ENCODE data around the gene ITGA7. TPM values are rescaled to one million over a fixed set of nuclear protein-coding genes. Genes with fewer than 3 reads are reported as not detected.

Gene ITGA7
- total and polyA plus RNA-seq, 2 of the 8 experiments (the other 6 are each of a cell fraction or from before 2014, with no cell fraction given): 57.6 to 86.1 TPM

DNA sequence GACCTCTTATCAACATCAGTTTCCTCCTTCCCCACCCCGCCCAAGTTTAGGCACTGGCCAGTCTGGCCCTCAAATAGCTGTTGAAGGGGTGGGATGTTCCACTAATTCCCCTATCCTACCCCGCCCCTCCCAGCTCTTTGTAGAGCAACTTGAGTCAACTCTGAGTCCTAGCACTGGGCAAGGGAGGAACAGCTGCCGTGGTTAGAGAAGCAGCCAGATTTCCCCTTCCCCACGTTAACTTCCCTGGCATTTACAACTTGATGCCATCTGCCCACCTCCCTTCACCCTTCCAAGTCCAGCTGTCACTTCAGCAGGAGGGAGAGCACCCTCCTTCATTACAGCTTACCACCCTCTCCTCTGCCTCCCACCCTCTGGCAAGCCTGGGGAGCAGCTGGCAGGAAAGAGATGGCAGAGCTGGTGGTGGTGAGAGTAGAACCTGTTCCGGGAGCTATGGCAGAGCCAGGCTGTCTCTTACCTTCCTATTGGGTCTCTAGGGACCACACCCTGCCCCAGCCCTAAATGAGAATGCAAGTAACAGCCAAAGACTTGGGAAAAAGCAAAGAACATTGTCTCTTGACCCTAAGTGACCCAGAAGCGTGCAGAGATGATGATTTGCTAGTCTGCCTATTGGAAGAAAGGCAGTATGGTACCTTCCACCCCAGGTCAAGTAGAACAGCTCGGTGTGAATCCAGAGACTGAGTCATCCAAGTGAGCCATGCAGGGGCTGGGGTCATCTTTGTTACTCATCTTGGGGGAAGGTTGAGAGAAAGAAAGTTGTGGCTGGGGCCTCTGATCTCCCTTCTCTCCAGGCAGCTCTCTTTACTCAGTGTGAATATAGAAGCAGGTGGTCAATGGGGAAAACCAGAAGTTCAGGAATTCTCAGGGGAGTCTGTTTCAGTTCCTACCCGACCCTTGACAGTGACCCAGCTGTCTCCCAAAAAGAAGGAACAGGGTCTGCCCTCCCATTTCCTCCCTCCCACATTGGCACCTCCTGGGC is 9.6 kb upstream of the ITGA7 start (continued):
- no peak for TF ChIP-seq SP2 (IDR thresholded peaks at IDR 0.05; ENCODE audit: low read length)
- no peak for TF ChIP-seq BACH1 (IDR thresholded peaks at IDR 0.05; ENCODE audit: low read length)
- TF ChIP-seq CREB1 (IDR thresholded peaks at IDR 0.05): no peak
- no peak for TF ChIP-seq CHD2 (IDR thresholded peaks at IDR 0.05; ENCODE audit: low read length)
- no peak for TF ChIP-seq SRF (IDR thresholded peaks at IDR 0.05; ENCODE audit: low read depth, low read length)
